ENCODE results near the gene NXPH3.

DNA sequence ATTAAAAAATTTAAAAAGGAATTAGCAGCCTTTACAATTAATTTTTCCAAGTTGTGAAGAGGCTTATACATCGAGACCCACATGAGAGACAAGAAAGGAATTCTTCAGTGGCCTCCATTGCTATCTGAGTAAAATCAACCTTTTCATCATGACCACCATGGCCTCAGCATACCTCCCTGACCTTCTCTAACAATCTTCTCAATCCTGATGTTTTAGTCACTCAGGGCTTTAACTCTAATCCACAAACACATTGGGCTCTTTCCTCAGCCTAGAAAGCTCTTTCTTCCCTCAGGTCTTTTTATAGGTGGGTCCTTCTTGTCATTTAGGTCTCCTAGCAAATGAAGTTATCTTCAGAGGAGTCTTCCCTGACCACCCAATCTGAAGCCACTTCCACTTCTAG lies 55.8 kb downstream of the NXPH3 start:
- TF ChIP-seq POLR2A (IDR thresholded peaks at IDR 0.05; ENCODE audit: low read length): no peak
- TF ChIP-seq GATA1 (IDR thresholded peaks at IDR 0.05; ENCODE audit: low read depth, low read length): no peak
